KOPT-K1 (cell line): ENCODE results near the gene RNF167.
"Not testable (repeated sequence)": the region's sequence is repeated elsewhere in the genome, so short reads cannot be mapped to it uniquely, and the experiment has no call there.

Experiments used
- H3K27ac ChIP-seq: fragments of 200-600 bp; sonication (generic); 2 replicates; pipeline ENCODE4 v1.5.1; 2016; ENCODE audit warnings: antibody characterized with exemption, mild to moderate bottlenecking, low read depth, low read length; ENCODE audit not compliant: poor library complexity, severe bottlenecking
- H3K36me3 ChIP-seq: fragments of 200-600 bp; sonication (generic); 2 replicates; pipeline ENCODE4 v1.5.1; 2017; ENCODE audit warnings: antibody characterized with exemption, mild to moderate bottlenecking, low read length, moderate library complexity; ENCODE audit not compliant: insufficient read depth
- H3K9me3 ChIP-seq: fragments of 200-600 bp; sonication (generic); 2 replicates; pipeline ENCODE4 v1.5.1; 2017; ENCODE audit warnings: antibody characterized with exemption, low read length, mild to moderate bottlenecking; ENCODE audit not compliant: insufficient read depth, poor library complexity, severe bottlenecking

The RNF167 gene

DNA sequence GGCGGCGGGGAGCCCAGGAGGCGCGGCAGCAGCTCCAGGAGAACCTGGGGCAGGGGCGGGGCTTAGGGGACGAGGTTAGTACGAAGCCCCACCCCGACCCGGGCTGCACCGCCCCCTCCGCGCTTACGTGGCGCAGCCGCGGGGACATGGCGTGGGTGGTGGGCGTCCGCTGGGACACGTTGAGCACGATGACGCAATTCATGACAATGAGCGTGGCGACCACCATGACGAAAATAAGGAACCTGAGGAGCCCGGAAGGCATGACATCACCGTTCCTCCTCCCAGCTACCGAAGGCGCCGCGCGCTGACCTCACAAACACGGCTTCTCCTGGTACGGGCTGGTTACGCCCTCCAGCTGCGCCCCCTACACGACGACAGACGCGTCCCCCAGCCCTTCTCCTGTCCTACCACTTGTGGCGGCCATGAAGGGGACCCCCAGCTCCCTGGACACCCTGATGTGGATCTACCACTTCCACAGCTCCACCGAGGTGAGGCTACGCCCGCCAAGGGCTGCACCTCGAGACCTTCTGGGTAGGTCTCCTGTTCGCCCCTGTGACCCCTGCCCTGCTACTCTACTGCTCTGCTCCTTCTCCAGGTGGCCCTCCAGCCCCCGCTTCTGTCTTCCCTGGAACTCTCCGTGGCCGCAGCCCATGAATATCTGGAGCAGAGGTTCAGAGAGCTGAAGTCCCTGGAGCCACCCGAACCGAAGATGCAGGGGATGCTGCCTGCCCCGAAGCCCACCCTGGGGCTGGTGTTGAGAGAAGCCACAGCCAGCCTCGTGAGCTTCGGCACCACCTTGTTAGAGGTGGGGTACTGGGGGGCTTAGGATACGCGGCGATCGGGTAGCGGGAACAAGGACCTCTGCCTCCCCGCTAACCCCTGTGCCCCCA lies 40.5 kb upstream of the RNF167 start, which contains the start of gene C17orf107:
C17orf107 (plus strand) TSS at position 196 of the 890 bp plus-strand sequence; CDS start at position 423, 227 bp downstream.
- Histone ChIP-seq H3K27ac (no peak within 1 kb of the TSS), H3K9me3 (no peaks in the 10 kb centered on the region), H3K36me3 (peaks cover 13% of the 10 kb centered on the region; the same call in 1 of the 2 replicates)

DNA sequence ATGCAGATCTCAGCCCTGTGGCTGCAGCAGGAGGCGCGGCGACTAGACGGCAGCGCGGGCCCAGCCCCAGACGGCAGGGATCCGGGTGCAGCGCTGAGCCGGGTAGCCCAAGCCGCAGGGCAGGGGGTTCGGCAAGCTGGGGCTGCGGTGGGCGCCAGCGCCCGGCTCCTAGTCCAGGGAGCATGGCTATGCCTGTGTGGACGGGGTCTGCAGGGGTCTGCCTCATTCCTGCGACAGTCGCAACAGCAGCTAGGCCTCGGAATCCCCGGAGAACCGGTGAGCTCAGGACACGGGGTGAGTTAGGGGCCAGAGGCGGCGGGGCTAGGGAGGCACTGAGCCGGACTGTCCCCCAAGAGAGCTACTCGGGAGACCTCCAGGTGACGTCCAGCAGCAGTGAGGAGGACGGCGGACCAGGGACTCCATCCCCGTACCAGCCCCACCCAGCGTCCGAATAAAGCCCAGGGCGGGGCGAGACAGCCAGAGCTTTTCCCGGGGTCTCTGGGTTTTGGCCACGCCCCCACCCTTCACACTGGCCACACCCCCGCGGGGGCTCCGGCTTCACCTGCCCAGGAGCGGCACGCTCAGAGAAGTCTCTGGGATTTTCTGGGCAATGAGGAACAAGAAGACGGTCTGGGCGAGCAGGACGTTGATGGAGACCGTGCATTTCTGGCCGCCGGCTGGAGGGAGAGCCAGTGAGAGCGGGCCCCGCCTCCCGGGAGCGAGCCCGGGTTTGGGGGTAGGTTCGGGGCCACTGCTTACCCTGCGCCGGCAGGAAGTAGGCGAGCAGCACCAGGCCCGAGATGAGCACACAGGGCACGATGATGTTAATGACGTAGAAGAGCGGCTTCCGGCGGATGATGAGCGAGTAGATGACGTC lies 39.6 kb upstream of the RNF167 start:
- Histone ChIP-seq H3K27ac (no peak overlapping the region), H3K36me3 (peaks cover 4% of the 10 kb centered on the region; the same call in 1 of the 2 replicates), H3K9me3 (no peaks in the 10 kb centered on the region)

GRCh38 chr17:4901108-4901647 lies 38.9 kb upstream of the RNF167 start:
- Histone ChIP-seq H3K36me3 (no peaks in the 10 kb centered on the region; the same call in 1 of the 2 replicates), H3K27ac (no peak overlapping the region), H3K9me3 (no peaks in the 10 kb centered on the region)

DNA sequence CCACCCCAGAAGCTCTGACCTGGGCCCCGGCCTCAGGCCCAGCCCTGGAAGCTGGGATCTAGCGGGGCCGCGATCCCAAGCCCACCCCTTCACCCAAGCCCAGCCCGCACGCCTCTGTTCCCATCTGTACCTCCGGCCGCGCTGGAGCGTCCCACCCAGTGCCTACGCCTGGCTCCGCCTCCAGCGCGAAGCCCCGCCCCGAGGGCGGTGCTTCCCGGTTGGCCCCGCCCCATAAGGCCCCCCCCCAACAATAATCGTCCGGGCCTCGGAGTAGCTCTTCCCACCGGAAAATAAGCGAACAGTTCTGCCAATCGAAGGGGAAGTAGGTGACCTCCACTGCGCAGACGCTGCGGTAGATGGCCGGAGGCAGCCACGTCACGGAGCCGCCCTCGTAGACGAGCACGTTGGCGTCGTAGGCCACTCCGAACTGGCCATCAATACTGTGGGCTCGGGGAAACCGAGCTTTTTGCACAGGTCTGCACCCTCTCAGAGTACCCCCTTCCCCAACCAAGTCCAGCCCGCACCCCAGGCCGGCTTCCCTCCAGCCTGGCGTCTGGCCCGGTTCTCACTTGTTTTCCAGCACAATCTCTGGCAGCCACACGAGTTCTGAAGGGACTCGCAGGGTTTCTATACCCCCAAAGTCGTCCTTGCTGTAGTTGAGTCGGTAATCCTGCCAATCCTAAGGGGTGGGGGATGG lies 38.3 kb upstream of the RNF167 start:
- H3K36me3 ChIP-seq, result no peaks in the 10 kb centered on the region; the same call in 1 of the 2 replicates
- H3K9me3 ChIP-seq, result no peaks in the 10 kb centered on the region
- no peak overlapping the region for H3K27ac ChIP-seq

DNA sequence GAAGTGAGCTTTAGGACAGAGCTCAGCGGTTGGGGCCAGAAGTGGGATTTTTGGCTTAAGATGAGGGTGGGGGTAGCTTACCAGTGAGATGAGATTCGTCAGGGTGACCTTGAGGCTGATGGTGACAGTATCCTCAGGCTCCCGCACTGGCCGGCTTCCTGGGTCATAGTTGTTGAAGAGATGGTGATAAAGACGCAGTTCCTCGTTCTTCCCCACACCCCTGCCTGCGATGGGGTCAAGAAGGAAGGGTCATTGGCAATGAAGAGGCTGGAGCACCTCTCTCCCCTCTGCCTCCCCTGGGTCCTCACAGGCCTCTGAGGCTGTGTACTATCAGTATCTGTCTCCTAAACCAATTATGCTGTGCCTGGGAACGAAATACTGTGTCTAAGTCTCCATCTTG lies 37.5 kb upstream of the RNF167 start:
- H3K27ac ChIP-seq, result peak overlapping the region; percentile 39
- no peaks in the 10 kb centered on the region for H3K9me3 ChIP-seq
- H3K36me3 ChIP-seq, result no peaks in the 10 kb centered on the region

- Histone ChIP-seq H3K27ac (peak within 1 kb of the TSS; percentile 39), H3K36me3 (no peaks in the 10 kb centered on the region), H3K9me3 (no peaks in the 10 kb centered on the region)
These were observed 36.8 kb upstream of the RNF167 start, which contains the start of gene CHRNE for GRCh38 chr17:4903051-4903818. Gene CHRNE, minus strand, starts transcription at chr17:4903098. Its CDS starts 35 bp downstream, at chr17:4903063.

DNA sequence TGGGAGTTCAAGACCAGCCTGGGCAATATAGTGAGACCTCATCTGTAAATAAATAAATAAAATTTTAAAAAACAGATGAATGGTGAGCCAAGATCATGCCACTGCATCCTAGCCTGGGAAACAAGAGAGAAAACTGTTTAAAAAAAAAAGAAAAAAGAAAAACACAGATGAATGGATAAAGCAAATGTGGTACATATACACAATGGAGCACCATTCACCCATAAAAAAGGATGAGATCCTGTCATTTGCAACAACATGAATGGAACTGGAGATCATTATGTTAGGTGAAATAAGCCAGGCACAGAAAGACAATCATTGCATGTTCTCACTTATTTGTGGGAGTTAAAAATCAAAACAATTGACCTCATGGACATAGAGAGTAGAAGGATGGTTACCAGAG lies 33.4 kb upstream of the RNF167 start:
- H3K36me3 ChIP-seq, H3K9me3 ChIP-seq, H3K27ac ChIP-seq: not testable (repeated sequence)

DNA sequence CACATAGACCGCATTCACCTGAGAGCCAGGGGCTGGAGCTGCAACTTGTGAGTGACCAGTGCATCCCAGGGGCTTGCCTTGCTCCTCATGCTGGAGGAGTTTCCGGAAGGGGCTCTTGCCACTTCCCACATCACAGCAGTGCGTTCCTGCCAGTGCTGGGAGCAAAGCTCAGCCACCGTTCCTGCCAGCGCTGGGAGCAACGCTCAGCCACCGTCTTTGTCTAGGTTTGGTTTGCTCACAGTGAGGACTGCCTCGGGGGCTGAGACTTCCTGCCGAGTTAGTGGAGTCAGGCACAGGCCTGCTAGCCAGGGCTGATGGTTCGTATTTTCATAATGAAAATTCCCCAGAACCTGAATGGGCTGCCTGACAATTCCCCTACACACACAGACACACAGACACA lies 31.8 kb upstream of the RNF167 start:
- no peaks in the 10 kb centered on the region for H3K36me3 ChIP-seq
- peak overlapping the region; percentile 48 for H3K27ac ChIP-seq
- no peaks in the 10 kb centered on the region for H3K9me3 ChIP-seq

DNA sequence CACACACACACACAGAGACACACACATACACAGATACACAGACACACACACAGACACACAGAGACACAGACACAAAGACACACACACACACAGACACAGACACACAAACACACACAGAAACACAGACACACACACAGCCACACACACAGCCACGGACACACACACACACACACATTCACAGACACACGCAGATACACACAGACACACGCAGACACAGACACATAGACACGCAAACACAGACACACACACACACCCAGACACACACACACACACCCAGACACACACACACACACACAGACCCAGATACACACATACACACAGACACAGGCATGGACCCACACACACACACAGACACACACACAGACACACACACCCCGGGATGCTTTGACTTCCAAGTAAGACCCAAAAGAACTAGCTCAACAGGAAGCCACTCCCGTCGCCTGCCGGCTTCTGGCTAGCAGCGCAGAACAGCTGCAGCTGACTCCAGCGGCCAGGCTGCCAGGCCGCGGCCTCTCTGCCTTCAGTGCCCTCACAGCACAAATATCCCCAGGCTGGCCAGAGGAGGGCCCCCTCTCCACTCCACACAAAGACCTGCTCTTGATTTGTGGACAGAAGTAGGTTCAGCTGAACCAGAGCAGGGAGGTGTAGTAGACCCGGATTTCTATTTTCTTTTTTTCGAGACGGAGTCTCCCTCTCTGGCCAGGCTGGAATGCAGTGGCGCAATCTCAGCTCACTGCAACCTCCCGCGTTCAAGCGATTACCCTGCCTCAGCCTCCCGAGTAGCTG lies 31.2 kb upstream of the RNF167 start:
- H3K9me3 ChIP-seq, result no peaks in the 10 kb centered on the region
- no peaks in the 10 kb centered on the region for H3K36me3 ChIP-seq
- peak overlapping the region; percentile 48 for H3K27ac ChIP-seq

- H3K27ac ChIP-seq, result no peak overlapping the region
These were observed 26.1 kb upstream of the RNF167 start for GRCh38 chr17:4913994-4914393.

DNA sequence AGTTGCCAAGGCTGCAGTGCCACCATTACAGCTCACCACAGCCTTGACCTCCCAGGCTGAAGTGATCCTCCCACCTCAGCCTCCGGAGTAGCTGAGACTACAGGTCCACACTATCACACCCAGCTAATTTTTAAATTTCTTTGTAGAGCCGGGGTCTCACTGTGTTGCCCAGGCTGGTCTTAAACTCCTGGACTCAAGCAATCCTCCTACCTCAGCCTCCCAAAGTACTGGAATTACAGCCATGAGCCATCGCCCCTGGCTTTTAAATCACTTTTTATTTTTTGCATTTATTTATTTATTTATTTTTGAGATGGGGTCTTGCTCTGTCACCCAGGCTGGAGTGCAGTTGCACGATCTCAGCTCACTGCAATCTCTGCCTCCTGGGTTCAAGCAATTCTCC lies 25.5 kb upstream of the RNF167 start:
- H3K27ac ChIP-seq, H3K9me3 ChIP-seq, H3K36me3 ChIP-seq: not testable (repeated sequence)

More at GRCh38 chr17:4913994-4914393, 26.1 kb upstream of the RNF167 start:
- Histone ChIP-seq H3K36me3 (no peaks in the 10 kb centered on the region), H3K9me3 (no peaks in the 10 kb centered on the region)

DNA sequence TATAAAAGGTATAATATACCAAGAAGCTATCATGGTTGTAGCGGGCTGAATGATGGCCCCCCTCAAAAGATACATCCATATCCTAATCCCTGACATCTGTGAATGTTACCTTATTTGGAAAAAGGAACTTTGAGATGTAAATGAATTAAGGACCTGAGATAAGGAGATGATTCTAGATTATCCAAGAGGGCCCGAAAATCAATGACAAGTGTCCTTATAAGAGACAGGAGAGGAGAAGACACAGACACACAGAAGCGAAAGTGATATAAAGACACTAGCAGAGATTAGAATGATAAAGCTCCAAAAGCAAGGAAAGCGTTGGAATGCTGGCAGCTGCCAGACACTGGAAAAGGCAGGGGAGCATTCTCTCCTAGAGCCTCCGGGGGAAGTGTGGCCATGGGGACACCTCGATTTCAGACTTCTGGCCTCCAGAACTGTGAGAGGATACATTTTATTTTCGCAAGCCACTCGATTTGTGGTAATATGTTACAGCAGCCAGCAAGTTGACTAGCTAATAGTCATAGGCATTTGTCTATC lies 20.5 kb upstream of the RNF167 start:
- no peaks in the 10 kb centered on the region for H3K36me3 ChIP-seq
- no peaks in the 10 kb centered on the region for H3K9me3 ChIP-seq
- no peak overlapping the region for H3K27ac ChIP-seq

- Histone ChIP-seq H3K27ac (no peak overlapping the region), H3K9me3 (no peaks in the 10 kb centered on the region), H3K36me3 (no peaks in the 10 kb centered on the region)
These were observed 19.6 kb upstream of the RNF167 start for GRCh38 chr17:4920351-4921048.
